ENCODE measurements around the gene SEC63.
"Not testable (repeated sequence)": the region's sequence is repeated elsewhere in the genome, so short reads cannot be mapped to it uniquely, and the experiment has no call there.

Gene SEC63

GRCh38 chr6:107860963-107861362, 97.0 kb downstream of the SEC63 start:
- DNase-seq (ENCODE audit: low read depth in 2 of 2) = not testable (repeated sequence)

- DNase-seq (ENCODE audit: low read depth in 2 of 2) = not testable (repeated sequence)
Observed at GRCh38 chr6:107860144-107860543, 97.9 kb downstream of the SEC63 start.

DNA sequence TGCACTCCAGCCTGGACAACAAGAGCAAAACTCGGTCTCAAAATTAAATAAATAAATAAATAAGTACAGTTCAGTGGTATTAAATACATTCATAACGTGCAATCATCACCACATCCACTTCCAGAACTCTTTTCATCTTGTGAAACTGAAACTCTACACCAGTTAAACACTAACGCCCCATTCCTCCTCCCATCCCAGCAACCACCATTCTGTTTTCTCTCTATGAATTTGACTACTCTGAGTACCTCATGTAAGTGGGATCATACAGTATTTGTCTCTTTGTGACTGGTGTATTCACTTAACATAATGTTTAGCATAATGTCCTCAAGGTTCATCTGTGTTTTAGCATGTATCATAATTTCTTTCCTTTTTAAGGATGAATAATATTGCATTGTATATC, 104.8 kb downstream of the SEC63 start:
- DNase-seq (ENCODE audit: low read depth in 2 of 2) = no peak

- DNase-seq (ENCODE audit: low read depth in 2 of 2) = no peak
Observed at GRCh38 chr6:107849325-107849724, 108.7 kb downstream of the SEC63 start.

DNA sequence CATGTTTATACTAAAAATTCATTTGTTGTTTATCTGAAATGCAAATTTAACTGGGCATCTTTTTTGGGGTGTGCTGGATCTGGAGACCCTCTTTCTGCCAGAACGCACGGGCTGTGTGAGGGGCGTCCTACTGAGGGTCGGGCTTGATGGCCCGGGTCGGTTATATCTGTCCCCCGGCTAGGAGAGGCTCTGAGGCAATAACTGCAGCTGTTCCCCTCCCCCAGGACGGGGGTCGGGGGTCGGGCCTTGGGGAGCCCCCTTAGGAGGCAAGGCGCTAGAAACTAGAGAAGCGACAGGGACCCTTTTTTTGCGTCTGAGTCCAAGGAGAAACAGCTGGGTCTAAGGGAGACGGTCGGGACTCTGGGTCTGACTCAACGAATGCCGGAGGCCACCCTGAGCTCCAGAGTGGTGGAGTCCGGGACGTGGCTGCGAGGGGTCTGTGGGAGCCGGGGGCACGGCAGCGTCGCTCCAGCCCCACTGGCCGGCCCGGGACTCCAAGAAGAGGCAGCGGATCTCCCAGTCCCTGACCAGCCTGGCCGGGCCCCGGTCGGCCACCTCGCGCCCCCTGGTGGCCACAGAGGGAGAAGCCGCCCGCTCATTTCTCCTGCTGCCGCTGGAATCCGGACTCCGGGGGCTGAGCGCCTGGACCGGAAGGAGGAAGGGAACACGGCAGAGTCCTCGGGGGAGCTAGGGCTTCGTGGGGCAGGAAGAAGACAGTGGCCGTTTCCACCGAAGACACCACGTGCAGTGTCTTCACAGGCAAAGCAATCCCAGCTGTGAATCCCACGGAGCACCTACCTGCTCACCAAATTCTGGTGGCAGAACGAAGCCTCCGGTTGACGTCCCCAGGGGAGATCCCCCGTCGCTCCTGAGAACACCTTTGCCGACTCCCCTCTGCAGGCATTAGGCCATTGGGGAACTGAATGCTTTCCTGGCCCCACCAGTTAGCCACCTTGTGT, 109.9 kb downstream of the SEC63 start:
- peak; percentile 48 to 62 for DNase-seq (ENCODE audit: low read depth in 2 of 2)

DNA sequence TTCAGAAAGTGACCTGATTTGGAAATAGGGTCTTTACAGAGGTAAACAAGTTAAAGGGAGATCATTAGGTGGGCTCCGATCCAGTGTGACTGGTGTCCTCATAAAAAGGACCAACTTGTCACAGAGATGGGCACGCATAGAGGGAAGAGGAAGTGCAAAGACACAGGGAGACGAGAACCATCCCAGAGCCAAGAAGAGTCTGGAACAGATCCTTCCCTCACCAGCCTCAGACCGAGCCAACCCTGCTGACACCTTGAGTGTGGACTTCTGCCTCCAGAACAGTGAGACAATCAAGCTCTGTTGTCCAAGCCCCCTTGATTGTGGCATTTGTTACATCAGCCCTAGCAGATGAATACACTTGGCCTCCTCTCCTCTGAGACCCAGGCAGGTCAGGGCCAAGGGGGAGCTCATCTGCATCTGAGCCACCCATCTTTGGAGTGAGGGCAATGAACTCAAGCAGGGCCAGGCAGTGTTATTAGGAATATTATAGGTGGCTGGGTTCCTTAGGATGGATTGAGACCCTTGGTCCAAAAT, 111.7 kb downstream of the SEC63 start:
- DNase-seq (ENCODE audit: low read depth in 2 of 2) = no peak

DNA sequence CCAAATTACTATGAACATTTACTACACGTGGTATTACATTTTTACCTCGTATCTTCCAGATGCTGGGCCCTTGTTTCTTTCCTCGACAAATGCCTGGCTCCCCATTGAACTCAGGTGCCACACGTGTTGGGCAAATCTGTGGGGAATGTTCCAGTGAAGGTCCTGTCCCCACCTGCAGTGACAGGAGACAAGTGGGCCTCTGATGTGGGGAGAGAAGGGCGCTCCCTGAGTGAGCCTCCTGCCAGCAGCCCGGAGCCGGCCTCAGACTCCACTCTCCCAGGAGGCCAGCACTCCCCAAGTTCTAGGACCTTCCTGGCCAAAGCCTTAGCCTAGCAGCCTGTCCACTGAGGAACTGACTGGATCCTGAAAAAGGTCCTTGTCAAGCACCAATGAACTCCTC, 112.2 kb downstream of the SEC63 start:
- DNase-seq (ENCODE audit: low read depth in 2 of 2) = no peak

- no peak for DNase-seq (ENCODE audit: low read depth in 2 of 2)
Observed at GRCh38 chr6:107843400-107843799, 114.6 kb downstream of the SEC63 start.

DNA sequence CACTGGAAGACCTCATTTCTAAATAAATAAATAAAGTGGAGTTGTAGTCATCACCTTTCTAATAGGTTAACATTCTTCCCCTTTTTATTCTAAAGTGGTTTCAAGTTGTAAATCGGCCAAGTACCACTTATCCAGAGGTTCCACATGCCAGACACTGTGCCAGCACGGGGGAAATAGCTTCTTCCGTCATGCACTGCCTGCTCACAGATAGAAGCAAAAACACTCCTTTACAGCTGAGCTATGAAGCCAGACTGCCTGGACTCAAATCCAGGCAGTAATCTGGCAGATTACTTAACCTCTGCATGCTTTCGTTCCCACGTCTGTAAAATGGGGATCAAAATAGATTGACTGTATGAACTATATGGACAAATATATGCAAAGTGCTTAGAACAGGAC, 116.7 kb downstream of the SEC63 start:
- no peak for DNase-seq (ENCODE audit: low read depth in 2 of 2)

DNA sequence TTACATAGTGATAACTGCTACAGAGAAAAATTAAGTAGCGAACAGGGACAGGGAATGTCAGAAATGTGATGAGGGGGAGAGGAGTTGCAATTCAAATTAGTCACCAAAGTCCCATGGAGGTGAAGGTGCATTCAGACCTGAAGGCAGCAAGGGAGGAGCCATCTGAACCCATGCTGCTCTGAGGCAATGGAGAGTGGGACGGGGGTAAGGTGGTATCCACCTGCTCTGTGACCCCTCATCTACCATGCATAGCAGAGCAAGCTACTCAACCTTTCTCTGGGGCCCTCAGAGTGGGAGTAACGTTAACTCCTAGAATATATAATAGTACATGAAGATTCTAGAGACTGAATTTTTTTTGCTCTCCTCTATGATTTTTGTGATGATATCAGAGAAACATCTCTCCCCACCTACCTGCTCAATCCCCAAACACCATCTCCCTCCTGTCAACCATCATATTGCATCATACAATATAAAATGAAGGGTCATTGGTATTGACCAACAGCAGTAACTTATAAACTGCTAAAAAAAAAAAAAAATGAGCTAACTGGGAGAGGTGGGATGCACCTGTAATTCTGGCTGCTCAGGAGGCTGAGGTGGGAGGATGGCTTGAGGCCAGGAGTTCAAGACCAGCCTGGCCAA, 117.3 kb downstream of the SEC63 start:
- DNase-seq (ENCODE audit: low read depth in 2 of 2) = no peak

- DNase-seq (ENCODE audit: low read depth in 2 of 2) = no peak
Observed at GRCh38 chr6:107833136-107833535, 124.9 kb downstream of the SEC63 start.

DNA sequence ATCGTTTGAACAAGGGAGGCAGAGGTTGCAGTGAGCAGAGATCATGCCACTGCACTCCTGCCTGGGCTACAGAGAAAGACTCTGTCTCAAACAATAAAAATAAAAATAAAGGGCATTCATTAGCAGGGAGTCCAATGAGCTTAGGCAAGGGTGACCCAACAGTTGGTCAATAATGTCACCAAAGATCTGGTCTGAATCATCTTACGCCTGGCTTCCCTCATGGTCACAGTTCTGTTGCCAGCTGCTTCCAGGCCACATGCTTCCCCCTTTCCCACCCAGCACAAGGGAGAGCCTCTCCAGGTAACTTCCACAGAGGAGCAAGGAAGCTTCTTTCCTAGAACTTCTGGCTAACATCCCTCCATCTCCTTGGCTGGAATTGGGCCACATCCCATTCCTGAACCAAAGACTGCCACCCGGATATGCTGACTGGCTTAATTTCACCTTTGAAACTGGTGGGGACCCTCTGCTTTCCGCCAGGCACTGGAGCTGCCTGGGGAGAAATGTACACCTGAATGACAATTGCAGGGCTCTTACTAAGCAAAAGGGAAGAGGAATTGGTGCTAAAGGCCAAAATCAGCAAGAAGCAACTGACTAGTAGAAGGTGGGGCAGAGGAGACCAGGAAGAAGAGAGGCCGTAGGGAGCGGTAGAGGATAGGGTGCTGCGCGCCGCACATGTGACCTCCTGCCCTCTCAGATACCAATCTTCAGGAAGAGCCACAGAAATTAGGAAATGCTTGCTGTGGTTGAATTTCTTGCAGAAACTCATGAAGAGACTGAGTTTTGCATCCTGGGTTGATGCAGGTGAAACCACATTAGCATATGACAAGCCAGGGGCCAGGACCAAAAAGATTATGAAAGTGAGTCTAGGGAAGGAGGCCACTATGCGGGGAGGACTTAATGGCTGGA, 125.6 kb downstream of the SEC63 start:
- DNase-seq (ENCODE audit: low read depth in 2 of 2) = no peak

- no peak for DNase-seq (ENCODE audit: low read depth in 2 of 2)
Observed at GRCh38 chr6:107830060-107830459, 127.9 kb downstream of the SEC63 start.

DNA sequence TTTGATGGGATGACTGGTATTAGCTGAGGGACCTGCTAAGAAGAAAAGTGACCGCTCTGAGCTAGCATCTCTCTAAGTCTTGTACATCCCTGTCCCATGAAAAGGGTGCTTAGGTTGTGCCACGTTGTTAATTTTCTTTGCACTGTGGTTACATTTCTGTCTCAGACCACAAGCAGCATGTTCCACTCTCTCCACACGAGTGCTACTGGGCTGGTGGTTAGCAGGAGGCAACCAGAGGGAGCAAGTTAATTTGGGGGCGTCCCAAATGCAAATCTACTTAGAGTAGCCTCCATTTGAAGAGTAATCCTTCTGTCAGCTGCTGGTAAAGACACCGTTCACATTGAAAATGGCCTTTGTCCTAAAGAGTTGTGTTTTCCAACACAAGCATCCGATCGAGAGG, 130.5 kb downstream of the SEC63 start:
- peak in 1 of 2 donors; percentile 23 for DNase-seq (ENCODE audit: low read depth in 2 of 2)

DNA sequence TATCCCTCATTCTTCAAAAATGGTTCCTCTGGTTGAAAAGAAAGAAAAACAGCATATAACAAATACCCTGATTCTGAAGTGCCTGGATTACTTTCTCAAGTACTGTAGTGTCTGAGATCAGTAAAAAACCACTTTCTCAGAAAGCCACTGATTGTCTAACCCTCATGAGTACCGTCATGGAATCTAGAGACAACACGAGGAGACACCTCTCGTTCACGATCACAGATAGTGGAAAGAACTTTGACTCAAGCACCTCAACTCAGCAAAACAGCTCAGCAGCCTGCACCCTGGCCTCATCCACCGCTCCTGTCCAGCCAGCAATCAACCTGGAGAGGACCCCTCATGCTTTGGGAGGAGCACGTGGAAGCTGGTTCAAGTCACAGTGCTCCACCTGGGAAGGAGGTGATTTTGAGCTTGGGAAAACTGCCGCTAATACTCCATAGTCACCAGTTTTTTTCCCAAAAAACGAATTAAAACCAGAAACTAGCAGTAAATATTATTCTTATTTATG, 134.9 kb downstream of the SEC63 start:
- DNase-seq (ENCODE audit: low read depth in 2 of 2) = peak; percentile 38 to 60

GRCh38 chr6:107822176-107823046, 135.6 kb downstream of the SEC63 start:
- peak; percentile 29 to 53 for DNase-seq (ENCODE audit: low read depth in 2 of 2)

DNA sequence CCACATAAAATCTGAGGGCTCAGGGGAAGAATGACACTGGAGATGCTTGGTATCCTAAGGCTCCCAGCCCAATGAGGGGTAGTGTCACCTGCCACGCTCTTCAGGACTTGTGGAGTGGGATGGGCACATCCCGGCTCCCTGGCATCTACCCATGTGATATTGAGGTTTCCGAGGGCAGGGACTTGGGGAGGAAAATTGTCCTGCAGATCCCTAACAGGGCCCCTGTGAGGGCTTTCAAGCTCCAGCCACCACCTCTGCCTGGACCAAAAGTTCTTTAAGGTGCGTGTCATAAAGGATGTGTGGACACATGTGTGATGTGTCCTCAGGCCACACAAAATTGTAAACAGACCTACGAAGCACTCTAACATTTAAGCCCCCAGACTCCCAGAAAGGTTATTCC, 136.4 kb downstream of the SEC63 start:
- no peak for DNase-seq (ENCODE audit: low read depth in 2 of 2)

- peak in 1 of 2 donors; percentile 21 for DNase-seq (ENCODE audit: low read depth in 2 of 2)
Observed at GRCh38 chr6:107820338-107821261, 137.4 kb downstream of the SEC63 start.

- DNase-seq (ENCODE audit: low read depth in 2 of 2) = no peak
Observed at GRCh38 chr6:107819964-107820337, 138.1 kb downstream of the SEC63 start.

Data from stimulated activated CD8-positive, alpha-beta memory T cell treated with anti-CD3 and anti-CD28 coated beads, Interleukin-7, amount 100 ng/mL, for 4 hours (primary cell).